H9 (cell line): Measurements from ENCODE around the gene JAML. TPM values are rescaled to one million over a fixed set of nuclear protein-coding genes. Genes with fewer than 3 reads are reported as not detected.

Source experiments
- DNase-seq: peaks from one replicate; pipeline ENCODE4 v3.0.0-alpha.2; 2017
- H2AFZ ChIP-seq: one replicate; pipeline ENCODE4 v1.6.1; 2013; ENCODE audit warnings: mild to moderate bottlenecking, low read length, control low read depth, moderate library complexity
- H2AK5ac ChIP-seq: 2 replicates; pipeline ENCODE4 v1.6.1; 2013; ENCODE audit warnings: low read length, control low read depth, mixed read lengths; ENCODE audit not compliant: insufficient read length
- H2BK120ac ChIP-seq: one replicate; pipeline ENCODE4 v1.6.1; 2013; ENCODE audit warnings: low read depth, mild to moderate bottlenecking, low read length, control low read depth, inconsistent platforms; ENCODE audit not compliant: poor library complexity, severe bottlenecking
- H2BK12ac ChIP-seq: 2 replicates; pipeline ENCODE4 v1.6.1; 2013; ENCODE audit warnings: low read length, control low read depth, mixed read lengths, low read depth; ENCODE audit not compliant: insufficient read length
- H2BK15ac ChIP-seq: 2 replicates; pipeline ENCODE4 v1.6.1; 2013; ENCODE audit warnings: low read depth, low read length, control low read depth
- H2BK20ac ChIP-seq: one replicate; pipeline ENCODE4 v1.6.1; 2013; ENCODE audit warnings: low read depth, mild to moderate bottlenecking, low read length, control low read depth, inconsistent platforms; ENCODE audit not compliant: poor library complexity, severe bottlenecking
- H2BK5ac ChIP-seq: 2 replicates; pipeline ENCODE4 v1.6.1; 2013; ENCODE audit warnings: low read length, control low read depth, mixed read lengths; ENCODE audit not compliant: insufficient read length
- H3K14ac ChIP-seq: 2 replicates; pipeline ENCODE4 v1.6.1; 2013; ENCODE audit warnings: low read length, control low read depth; ENCODE audit not compliant: insufficient read depth
- H3K18ac ChIP-seq: 2 replicates; pipeline ENCODE4 v1.6.1; 2013; ENCODE audit warnings: low read depth, mild to moderate bottlenecking, mixed read lengths, low read length, control low read depth; ENCODE audit not compliant: insufficient read length
- H3K23ac ChIP-seq: 2 replicates; pipeline ENCODE4 v1.6.1; 2013; ENCODE audit warnings: low read length, control low read depth, mixed read lengths, low read depth; ENCODE audit not compliant: insufficient read length
- H3K23me2 ChIP-seq: 2 replicates; pipeline ENCODE4 v1.6.1; 2013; ENCODE audit warnings: low read depth, mild to moderate bottlenecking, mixed read lengths, low read length, control low read depth; ENCODE audit not compliant: insufficient read length, poor library complexity, severe bottlenecking
- H3K27ac ChIP-seq: 2 replicates; pipeline ENCODE4 v1.5.1; 2013; ENCODE audit warnings: low read length, control low read depth, mixed read lengths, low read depth; ENCODE audit not compliant: insufficient read length
- H3K27me3 ChIP-seq: 2 replicates; pipeline ENCODE4 v1.6.1; 2013; ENCODE audit warnings: low read length, control low read depth, inconsistent platforms; ENCODE audit not compliant: insufficient read depth
- H3K4ac ChIP-seq: 2 replicates; pipeline ENCODE4 v1.6.1; 2013; ENCODE audit warnings: low read depth, mild to moderate bottlenecking, control low read depth, inconsistent platforms, low read length, moderate library complexity
- H3K4me1 ChIP-seq: 2 replicates; pipeline ENCODE4 v1.6.1; 2013; ENCODE audit warnings: low read length, control low read depth, inconsistent platforms; ENCODE audit not compliant: insufficient read depth
- H3K4me2 ChIP-seq: 2 replicates; pipeline ENCODE4 v1.6.1; 2013; ENCODE audit warnings: low read length, control low read depth, mixed read lengths; ENCODE audit not compliant: insufficient read length, insufficient read depth
- H3K56ac ChIP-seq: 2 replicates; pipeline ENCODE4 v1.6.1; 2013; ENCODE audit warnings: low read depth, mild to moderate bottlenecking, mixed read lengths, low read length, control low read depth; ENCODE audit not compliant: insufficient read length
- H3K79me1 ChIP-seq: 2 replicates; pipeline ENCODE4 v1.6.1; 2013; ENCODE audit warnings: low read depth, mild to moderate bottlenecking, moderate library complexity, low read length, control low read depth, inconsistent platforms; ENCODE audit not compliant: insufficient read depth, poor library complexity, severe bottlenecking
- H3K79me2 ChIP-seq: 2 replicates; pipeline ENCODE4 v1.6.1; 2013; ENCODE audit warnings: low read length, control low read depth, inconsistent platforms; ENCODE audit not compliant: insufficient read depth
- H3K9ac ChIP-seq: 2 replicates; pipeline ENCODE4 v1.6.1; 2013; ENCODE audit warnings: low read length, control low read depth, mixed read lengths; ENCODE audit not compliant: insufficient read length; ENCODE audit errors: extremely low read depth
- H3K9me3 ChIP-seq: one replicate; pipeline ENCODE4 v1.6.1; 2013; ENCODE audit warnings: low read depth, low read length, inconsistent platforms; ENCODE audit not compliant: control insufficient read depth
- H3T11ph ChIP-seq: one replicate; pipeline ENCODE4 v1.6.1; 2013; ENCODE audit warnings: mild to moderate bottlenecking, low read length, control low read depth, inconsistent platforms
- H4K20me1 ChIP-seq: one replicate; pipeline ENCODE4 v1.6.1; 2013; ENCODE audit not compliant: control insufficient read depth, insufficient read length, insufficient read depth
- H4K5ac ChIP-seq: 2 replicates; pipeline ENCODE4 v1.6.1; 2013; ENCODE audit warnings: low read depth, mild to moderate bottlenecking, mixed read lengths, low read length, control low read depth; ENCODE audit not compliant: insufficient read length
- H4K8ac ChIP-seq: replicated peaks from 2 replicates; pipeline ENCODE4 v1.6.1; 2013; ENCODE audit warnings: low read length, control low read depth, mixed read lengths, low read depth; ENCODE audit not compliant: insufficient read length
- H4K91ac ChIP-seq: 2 replicates; pipeline ENCODE4 v1.6.1; 2013; ENCODE audit warnings: low read depth, mild to moderate bottlenecking, moderate library complexity, mixed read lengths, low read length, control low read depth; ENCODE audit not compliant: insufficient read length
- H3K27ac Mint-ChIP-seq, 3 experiments: 2 replicates in 2 of 3; 3 replicates in 1 of 3; pipeline ENCODE4 v1.8.0; 2020 to 2021; ENCODE audit warnings: mixed read lengths in 3 of 3, mild to moderate bottlenecking in 1 of 3, moderate library complexity in 1 of 3
- H3K27me3 Mint-ChIP-seq: 2 replicates; pipeline ENCODE4 v1.8.0; 2021; ENCODE audit warnings: low read depth, mild to moderate bottlenecking, moderate library complexity, mixed read lengths
- H3K36me3 Mint-ChIP-seq, 3 experiments: 2 replicates in 2 of 3; 3 replicates in 1 of 3; pipeline ENCODE4 v1.8.0; 2020 to 2021; ENCODE audit warnings: low read depth in 3 of 3, mixed read lengths in 3 of 3; ENCODE audit not compliant: insufficient read depth in 1 of 3
- H3K4me1 Mint-ChIP-seq, 2 experiments: 2 replicates each; pipeline ENCODE4 v1.8.0; 2020; ENCODE audit warnings: mixed read lengths in 2 of 2
- H3K4me3 Mint-ChIP-seq, 2 experiments: 2 replicates in 1 of 2; 3 replicates in 1 of 2; pipeline ENCODE4 v1.8.0; 2020 to 2021; ENCODE audit warnings: mild to moderate bottlenecking in 2 of 2, mixed read lengths in 2 of 2, moderate library complexity in 1 of 2
- H3K9me3 Mint-ChIP-seq, 2 experiments: 2 replicates in 1 of 2; 3 replicates in 1 of 2; pipeline ENCODE4 v1.8.0; 2020; ENCODE audit warnings: mild to moderate bottlenecking in 2 of 2, mixed read lengths in 2 of 2, moderate library complexity in 1 of 2
- CTCF ChIP-seq: fragments of 200-600 bp; sonication (generic); conservative IDR thresholded peaks from 3 replicates; pipeline ENCODE4 v1.8.0; 2021; ENCODE audit warnings: antibody characterized with exemption, mild to moderate bottlenecking
- WGBS: extraction: QIAGEN DNeasy Blood & Tissue Kit; methylation state at CpG from one replicate; pipeline ENCODE4 v1.1.7; 2013; ENCODE audit warnings: missing lambda C conversion rate, low lambda C conversion rate, mixed read lengths; ENCODE audit not compliant: insufficient read length; ENCODE audit errors: extremely low coverage; 5-methylcytosine and 5-hydroxymethylcytosine counted together
- total RNA-seq: library from RNA; stranded (reverse); gene quantifications from 2 replicates; pipeline ENCODE4 v1.2.1, GENCODE V29; 2021

Gene JAML
- total RNA-seq, 1 experiment from 2014 or later, result 0.48 TPM

- Histone ChIP-seq H3K9ac (no peak overlapping the region), H3K27ac (no peak overlapping the region), H3K4me2 (no peak overlapping the region), H4K20me1 (no peaks in the 10 kb centered on the region), H2BK12ac (no peak overlapping the region), H3K18ac (no peak overlapping the region), H2BK20ac (no peak overlapping the region), H2BK120ac (no peak overlapping the region), H3K79me1 (no peaks in the 10 kb centered on the region), H4K91ac (no peak overlapping the region), H4K8ac (no peak overlapping the region), H3T11ph (no peak overlapping the region), H3K4me1 (no peaks in the 10 kb centered on the region), H2AFZ (no peak overlapping the region), H2AK5ac (no peak overlapping the region), H3K27me3 (no peaks in the 10 kb centered on the region), H3K14ac (no peak overlapping the region), H2BK5ac (no peak overlapping the region), H3K4ac (no peak overlapping the region), H3K9me3 (no peaks in the 10 kb centered on the region), H3K56ac (no peak overlapping the region), H4K5ac (no peak overlapping the region), H3K23me2 (no peaks in the 10 kb centered on the region), H3K23ac (no peak overlapping the region), H3K79me2 (no peaks in the 10 kb centered on the region), H2BK15ac (no peak overlapping the region)
- no peak overlapping the region for H3K4me3 Mint-ChIP-seq
- peaks cover 35 to 36% of the 10 kb centered on the region in 2 experiments for H3K4me1 Mint-ChIP-seq
- H3K9me3 Mint-ChIP-seq, result no peaks in the 10 kb centered on the region; a peak in 1 of 5 replicates
- WGBS, result no CpG with 5 or more reads among the region's 6 CpGs
- no peak overlapping the region for H3K27ac Mint-ChIP-seq
- DNase-seq, result no peak
- no peaks in the 10 kb centered on the region for H3K36me3 Mint-ChIP-seq
- TF ChIP-seq CTCF, result no peak
- peaks cover 7% of the 10 kb centered on the region for H3K27me3 Mint-ChIP-seq
Measured at GRCh38 chr11:118199135-118199534, 25.7 kb downstream of the JAML start.
